ENCODE measurements around the gene YEATS2. TPM values are rescaled to one million over a fixed set of nuclear protein-coding genes. Genes with fewer than 3 reads are reported as not detected.

Gene YEATS2
- total RNA-seq, 4 donors from 2014 or later, result 26.7 to 45.0 (median 27.8) TPM

GRCh38 chr3:183790700-183791099 is 93.1 kb downstream of the YEATS2 start:
- Histone ChIP-seq H3K9me3 (no peaks in the 10 kb centered on the region), H3K4me3 (no peak overlapping the region), H3K27ac (no peak overlapping the region), H3K4me1 (no peaks in the 10 kb centered on the region), H3K36me3 (peaks cover 0 to 81% (median 2%) of the 10 kb centered on the region in 3 donors), H3K27me3 (no peaks in the 10 kb centered on the region)
- DNase-seq (ENCODE audit: low spot score in 2 of 2), result no peak
- 93 to 94% methylated on average over 16 of the region's 16 CpGs for WGBS, 2 donors
- TF ChIP-seq, protein P1, sequence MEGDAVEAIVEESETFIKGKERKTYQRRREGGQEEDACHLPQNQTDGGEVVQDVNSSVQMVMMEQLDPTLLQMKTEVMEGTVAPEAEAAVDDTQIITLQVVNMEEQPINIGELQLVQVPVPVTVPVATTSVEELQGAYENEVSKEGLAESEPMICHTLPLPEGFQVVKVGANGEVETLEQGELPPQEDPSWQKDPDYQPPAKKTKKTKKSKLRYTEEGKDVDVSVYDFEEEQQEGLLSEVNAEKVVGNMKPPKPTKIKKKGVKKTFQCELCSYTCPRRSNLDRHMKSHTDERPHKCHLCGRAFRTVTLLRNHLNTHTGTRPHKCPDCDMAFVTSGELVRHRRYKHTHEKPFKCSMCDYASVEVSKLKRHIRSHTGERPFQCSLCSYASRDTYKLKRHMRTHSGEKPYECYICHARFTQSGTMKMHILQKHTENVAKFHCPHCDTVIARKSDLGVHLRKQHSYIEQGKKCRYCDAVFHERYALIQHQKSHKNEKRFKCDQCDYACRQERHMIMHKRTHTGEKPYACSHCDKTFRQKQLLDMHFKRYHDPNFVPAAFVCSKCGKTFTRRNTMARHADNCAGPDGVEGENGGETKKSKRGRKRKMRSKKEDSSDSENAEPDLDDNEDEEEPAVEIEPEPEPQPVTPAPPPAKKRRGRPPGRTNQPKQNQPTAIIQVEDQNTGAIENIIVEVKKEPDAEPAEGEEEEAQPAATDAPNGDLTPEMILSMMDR (IDR thresholded peaks at IDR 0.05), result no peak
- no peak for TF ChIP-seq POLR2A (IDR thresholded peaks at IDR 0.05)
- no peak for TF ChIP-seq EP300 (IDR thresholded peaks at IDR 0.05)

DNA sequence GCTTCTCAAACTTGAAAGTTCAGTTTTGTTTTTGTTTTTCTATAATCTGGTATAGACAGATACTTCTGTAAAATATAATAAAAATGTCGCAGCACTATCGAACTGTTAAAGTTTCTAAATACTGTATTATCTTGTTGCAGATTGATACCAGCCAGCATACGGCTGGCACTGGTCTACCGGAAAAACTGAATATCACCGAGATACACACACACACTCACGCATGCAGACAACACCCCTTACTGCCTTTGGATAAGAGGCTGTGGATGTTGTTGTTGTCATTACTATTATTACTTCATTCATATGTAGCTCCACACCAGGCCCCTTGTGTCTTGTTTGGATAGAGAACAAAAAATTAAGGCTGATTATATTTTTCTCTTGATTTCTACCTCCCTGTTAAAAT is 95.4 kb downstream of the YEATS2 start:
- H3K27me3 ChIP-seq, result no peaks in the 10 kb centered on the region
- DNase-seq (ENCODE audit: low spot score in 2 of 2), result no peak
- H3K4me3 ChIP-seq, result no peak overlapping the region
- TF ChIP-seq EP300 (IDR thresholded peaks at IDR 0.05), result no peak
- H3K27ac ChIP-seq, result no peak overlapping the region
- peaks cover 2 to 68% (median 3%) of the 10 kb centered on the region in 3 donors for H3K36me3 ChIP-seq
- no peaks in the 10 kb centered on the region for H3K9me3 ChIP-seq
- H3K4me1 ChIP-seq, result no peaks in the 10 kb centered on the region
- 84 to 85% methylated on average over 6 of the region's 6 CpGs for WGBS, 2 donors

DNA sequence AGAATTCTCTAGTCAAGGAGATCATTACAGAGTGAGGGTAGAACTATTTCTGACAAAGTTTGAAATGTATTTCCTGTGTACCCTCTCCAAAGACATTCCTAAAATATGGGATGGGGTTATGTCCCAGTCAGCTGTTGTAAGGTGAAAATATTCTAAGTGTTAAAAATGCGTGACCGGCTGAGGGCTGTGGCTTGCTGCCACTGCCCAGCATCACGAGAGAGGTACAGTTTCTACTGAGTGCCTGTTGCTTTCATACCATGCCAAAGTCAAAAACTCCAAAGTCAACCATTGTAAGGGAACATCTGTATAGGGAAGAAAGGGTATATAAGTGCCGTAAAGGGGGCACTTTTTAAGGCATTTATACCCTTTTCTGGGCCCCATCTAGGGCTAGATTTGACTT is 96.9 kb downstream of the YEATS2 start:
- no peak for DNase-seq (ENCODE audit: low spot score in 2 of 2)
- no peaks in the 10 kb centered on the region for H3K27me3 ChIP-seq
- H3K4me1 ChIP-seq, result no peaks in the 10 kb centered on the region
- TF ChIP-seq, protein P1 (IDR thresholded peaks at IDR 0.05), result no peak
- TF ChIP-seq EP300 (IDR thresholded peaks at IDR 0.05) (no peak), POLR2A (IDR thresholded peaks at IDR 0.05) (no peak)
- no peaks in the 10 kb centered on the region for H3K9me3 ChIP-seq
- H3K27ac ChIP-seq, result no peak overlapping the region
- H3K4me3 ChIP-seq, result no peak overlapping the region
- WGBS, 2 donors, result 85 to 93% methylated on average over 4 of the region's 4 CpGs
- H3K36me3 ChIP-seq, result peaks cover 8 to 72% (median 17%) of the 10 kb centered on the region in 3 donors

DNA sequence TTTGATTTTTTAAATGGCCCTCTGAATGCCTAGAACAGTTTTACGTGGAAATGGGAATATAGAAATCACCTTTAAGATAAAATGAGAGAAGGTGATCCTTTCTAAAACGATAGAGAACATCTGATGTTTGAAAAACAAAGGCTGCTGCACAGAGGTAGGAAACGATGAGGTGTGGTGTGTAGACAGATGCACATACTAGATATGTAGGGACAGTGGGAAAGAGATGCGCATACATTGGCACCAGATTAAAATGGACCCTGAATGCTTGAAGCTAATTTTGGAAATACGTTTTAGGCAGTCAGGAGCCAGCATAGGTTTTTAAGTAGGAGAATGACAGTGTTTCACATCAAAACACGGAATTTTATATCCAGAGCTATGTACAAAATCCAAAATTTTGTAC is 98.8 kb downstream of the YEATS2 start:
- Histone ChIP-seq H3K27me3 (no peaks in the 10 kb centered on the region), H3K9me3 (no peaks in the 10 kb centered on the region), H3K4me3 (no peak overlapping the region), H3K4me1 (no peaks in the 10 kb centered on the region), H3K27ac (no peak overlapping the region), H3K36me3 (peaks cover 8 to 71% (median 26%) of the 10 kb centered on the region in 3 donors)
- TF ChIP-seq, protein P1 (IDR thresholded peaks at IDR 0.05), result no peak
- DNase-seq (ENCODE audit: low spot score in 2 of 2), result no peak
- WGBS, 2 donors, result 92 to 97% methylated on average over 6 of the region's 6 CpGs

- no peak overlapping the region for H3K4me3 ChIP-seq
- no peak overlapping the region for H3K27ac ChIP-seq
- peaks cover 8 to 71% (median 26%) of the 10 kb centered on the region in 3 donors for H3K36me3 ChIP-seq
- H3K4me1 ChIP-seq, result no peaks in the 10 kb centered on the region
- TF ChIP-seq, protein P1 (IDR thresholded peaks at IDR 0.05), result no peak
- TF ChIP-seq POLR2A (IDR thresholded peaks at IDR 0.05) (no peak), EP300 (IDR thresholded peaks at IDR 0.05) (no peak)
- H3K9me3 ChIP-seq, result no peaks in the 10 kb centered on the region
- WGBS, 2 donors, result 85 to 91% methylated on average over 9 of the region's 9 CpGs
- no peak for DNase-seq (ENCODE audit: low spot score in 2 of 2)
- H3K27me3 ChIP-seq, result no peaks in the 10 kb centered on the region
These were observed 100.4 kb downstream of the YEATS2 start for GRCh38 chr3:183797996-183798395.

GRCh38 chr3:183799461-183799860 is 101.9 kb downstream of the YEATS2 start:
- Histone ChIP-seq H3K36me3 (peaks cover 12 to 74% (median 32%) of the 10 kb centered on the region in 3 donors), H3K9me3 (no peaks in the 10 kb centered on the region), H3K4me3 (no peak overlapping the region), H3K27ac (no peak overlapping the region), H3K4me1 (no peaks in the 10 kb centered on the region), H3K27me3 (no peaks in the 10 kb centered on the region)
- 75 to 81% methylated on average over 5 of the region's 5 CpGs for WGBS, 2 donors
- TF ChIP-seq EP300 (IDR thresholded peaks at IDR 0.05), result no peak
- no peak for TF ChIP-seq POLR2A (IDR thresholded peaks at IDR 0.05)
- TF ChIP-seq, protein P1 (IDR thresholded peaks at IDR 0.05), result no peak
- DNase-seq (ENCODE audit: low spot score in 2 of 2), result no peak
